Measurements from ENCODE around the gene SMAP2.

Gene SMAP2

DNA sequence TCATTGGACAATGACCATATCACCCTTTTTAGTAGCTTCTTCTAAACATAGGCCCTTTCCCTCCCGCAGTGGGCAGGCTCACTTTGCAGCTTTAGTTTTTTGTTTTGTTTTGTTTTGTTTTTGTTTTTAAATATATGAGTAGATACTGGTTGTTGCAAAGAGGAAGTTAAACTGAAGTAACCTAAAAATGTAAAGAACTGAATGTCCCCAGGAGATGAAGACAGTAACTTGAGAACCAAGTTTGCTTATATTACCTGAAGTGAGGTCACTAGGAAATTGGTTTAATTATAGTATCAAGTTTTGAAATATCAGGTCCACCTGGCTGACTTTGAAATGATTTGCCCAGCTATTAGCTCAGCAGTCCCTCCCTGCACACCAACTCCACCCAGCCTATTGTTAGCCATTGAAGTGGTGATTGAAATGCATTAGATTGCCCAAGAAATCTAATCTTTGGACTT lies 18.2 kb downstream of the SMAP2 start:
- no peak for DNase-seq

DNA sequence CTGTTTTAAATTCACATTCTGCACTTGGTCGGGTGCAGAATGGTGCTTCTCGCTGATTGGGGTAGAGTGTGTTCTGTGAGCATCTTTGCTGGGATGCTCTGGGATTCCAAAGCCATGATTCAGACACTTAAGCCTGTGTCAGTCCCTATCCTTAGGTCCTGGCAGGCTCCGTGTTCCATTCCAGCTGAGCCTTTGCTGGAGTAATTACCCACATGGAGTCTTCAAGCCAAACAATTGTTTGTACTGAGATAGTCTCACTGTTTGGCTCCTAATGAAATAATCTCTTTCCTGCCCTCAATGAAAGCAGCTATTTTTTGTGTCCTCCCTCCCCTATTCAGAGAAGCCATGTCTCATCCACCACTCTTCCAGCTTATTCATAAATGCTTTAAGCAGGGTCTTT lies 18.7 kb downstream of the SMAP2 start:
- peak; percentile 88 for DNase-seq

DNA sequence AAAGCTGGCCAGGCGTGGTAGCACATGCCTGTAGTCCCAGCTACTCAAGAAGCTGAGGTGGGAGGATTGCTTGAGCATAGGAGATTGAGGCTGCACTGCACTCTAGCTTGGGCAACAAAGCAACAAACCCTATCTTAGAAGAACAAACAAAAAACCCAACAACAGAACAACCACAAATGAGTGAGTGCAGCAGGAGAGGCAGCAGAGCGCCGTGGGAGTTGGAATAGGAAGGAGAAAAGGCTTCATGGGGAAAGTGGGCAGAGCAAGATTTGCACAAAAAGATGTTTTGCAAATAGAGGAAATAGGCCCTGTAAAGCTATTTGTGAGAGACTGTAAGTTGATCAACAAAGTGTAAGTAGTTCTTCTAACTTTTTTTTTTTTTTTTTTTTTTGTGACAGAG lies 19.6 kb downstream of the SMAP2 start:
- no peak for DNase-seq

DNA sequence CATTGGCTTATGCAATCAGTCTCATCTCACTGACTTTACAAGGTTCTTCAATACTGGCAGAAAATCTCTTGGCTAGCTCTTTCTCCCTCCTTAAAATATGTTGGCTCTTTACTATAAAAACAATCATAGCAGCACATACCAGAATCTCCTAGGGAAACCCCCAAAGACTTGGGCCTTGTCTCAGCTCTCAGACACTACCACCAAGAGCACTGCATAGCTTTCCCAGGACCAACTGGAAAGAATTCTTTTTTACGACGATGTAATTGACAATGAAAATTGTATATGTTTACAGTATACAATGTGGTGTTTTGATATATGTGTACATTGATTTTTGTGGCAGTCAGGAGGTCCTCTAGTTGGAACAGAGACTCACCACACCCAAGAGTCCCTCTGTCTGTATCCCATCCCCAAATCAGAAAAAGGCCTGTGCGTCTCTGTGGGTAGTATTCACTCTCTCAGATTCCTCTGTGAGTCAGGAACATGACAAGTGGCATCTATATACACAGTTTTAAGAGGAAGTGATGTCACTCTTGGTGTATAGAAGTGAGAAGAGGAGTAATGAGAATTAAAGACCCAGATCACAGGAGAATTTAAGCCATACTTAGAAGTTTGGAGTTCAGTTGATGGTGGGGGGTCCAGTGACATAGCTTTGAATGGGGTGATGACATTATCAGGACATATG lies 21.1 kb downstream of the SMAP2 start:
- DNase-seq: peak; percentile 85

DNA sequence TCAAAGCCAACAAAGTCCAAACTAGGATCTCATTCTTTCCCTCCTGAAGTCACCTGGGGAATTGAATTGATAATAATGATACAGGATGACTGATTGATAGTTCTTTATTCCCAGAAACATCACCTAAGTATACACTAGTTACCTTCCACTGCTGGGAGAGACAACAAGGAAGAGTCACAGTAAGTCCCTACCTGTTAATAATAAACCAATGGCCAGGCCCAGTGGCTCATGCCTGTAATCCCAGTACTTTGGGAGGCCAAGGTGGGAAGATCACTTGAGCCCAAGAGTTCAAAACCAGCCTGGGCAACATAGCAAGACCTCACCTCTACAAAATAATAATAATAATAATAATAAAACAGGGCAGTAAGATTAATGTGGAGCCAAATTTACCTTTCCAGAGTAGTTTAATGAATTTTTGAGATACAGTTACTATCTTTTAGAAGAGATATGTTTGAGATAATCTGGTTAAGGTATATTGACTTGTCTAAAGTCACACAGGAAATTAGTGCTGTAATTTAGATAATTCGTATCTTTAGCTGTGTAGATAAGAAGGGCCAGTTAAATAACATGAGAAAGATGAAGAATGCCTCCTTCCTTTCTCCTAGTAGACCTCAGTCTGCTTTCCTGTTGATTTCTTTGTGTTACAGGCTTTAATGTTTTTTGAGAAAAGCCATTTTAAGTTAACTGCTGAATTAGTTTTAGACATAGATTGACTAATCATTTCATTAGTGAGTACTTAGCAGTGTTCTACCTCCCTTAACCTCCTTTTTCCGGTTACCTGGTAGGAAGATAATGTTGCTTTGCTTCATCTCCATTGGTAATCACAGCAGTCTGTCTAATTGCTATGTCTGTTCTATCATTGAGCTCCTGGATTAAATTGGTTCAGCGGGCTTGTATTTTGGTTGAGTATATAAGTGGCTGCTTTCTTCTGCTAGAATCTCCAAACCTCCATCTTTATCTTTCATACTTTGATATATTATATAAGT lies 22.0 kb downstream of the SMAP2 start:
- DNase-seq: no peak

DNA sequence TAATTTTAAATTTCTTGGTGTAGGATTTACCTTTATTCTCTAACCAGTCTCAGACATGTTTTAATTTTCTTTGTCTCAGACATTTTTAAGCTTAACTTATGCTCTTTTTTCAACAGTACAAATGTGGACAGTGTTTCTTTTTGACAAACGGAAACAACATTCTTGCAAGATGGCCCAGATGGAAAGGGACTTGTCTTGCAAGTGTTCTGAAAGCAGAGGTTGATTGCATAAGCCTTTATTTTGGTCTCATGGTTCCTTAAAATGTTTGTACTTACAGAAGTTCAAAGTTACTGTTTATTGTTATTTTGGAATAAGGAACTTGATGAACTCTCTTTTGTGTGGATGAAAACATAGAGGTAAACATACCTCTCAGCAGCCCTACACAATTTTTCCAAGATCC lies 22.9 kb downstream of the SMAP2 start:
- no peak for DNase-seq

DNA sequence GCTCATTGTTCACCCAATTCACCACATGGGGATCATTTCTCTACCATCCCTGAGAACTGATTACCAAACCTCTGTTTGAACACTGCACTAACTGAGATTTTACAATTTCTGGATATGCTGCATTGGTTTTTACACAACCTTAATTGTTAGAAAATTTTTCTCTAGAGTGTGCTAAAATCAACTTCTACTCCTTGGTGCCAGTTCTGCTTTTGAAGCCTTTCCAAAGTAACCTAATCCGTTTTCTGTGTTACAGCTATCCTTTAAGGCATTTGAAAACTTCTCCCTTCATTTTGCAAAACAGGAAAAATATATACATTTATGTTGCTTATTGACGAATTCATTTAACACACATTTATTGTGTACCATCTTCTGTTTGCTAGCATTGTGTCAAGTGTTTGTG lies 23.7 kb downstream of the SMAP2 start:
- DNase-seq: no peak

DNA sequence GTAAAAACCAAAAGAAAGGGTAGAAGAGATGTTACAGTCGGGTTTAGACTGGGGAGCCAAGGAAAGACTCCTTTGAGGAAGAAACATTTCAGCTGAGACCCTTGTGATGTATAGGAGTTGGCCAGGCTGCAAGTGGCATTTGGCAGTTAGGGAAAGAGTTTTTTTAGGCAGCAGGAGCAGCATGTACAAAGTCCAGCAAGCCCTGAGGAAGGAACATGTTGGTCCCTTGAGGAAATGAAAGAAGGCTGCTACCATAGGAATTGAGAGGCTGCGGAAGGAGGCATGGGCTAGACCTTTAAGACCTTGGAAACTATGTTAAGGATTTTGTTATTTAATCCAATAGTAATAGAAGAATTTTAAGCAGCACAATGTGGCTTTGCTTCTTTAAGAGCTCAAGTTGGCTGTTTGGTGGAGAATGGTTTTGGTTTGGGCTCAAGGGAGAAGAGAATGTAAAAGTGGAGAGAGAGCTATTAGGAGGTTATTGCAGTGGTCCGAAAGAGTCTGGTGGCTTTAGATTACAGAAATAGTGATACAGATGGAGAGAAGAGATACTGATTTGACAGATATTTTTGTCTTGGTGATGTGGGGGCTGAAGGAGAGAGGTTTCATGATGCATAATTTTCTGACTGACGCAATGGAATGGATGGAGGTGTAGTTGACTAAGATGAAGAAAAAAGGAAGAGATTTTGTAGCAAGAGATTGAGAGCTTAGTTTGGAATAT lies 26.6 kb downstream of the SMAP2 start:
- no peak for DNase-seq

DNA sequence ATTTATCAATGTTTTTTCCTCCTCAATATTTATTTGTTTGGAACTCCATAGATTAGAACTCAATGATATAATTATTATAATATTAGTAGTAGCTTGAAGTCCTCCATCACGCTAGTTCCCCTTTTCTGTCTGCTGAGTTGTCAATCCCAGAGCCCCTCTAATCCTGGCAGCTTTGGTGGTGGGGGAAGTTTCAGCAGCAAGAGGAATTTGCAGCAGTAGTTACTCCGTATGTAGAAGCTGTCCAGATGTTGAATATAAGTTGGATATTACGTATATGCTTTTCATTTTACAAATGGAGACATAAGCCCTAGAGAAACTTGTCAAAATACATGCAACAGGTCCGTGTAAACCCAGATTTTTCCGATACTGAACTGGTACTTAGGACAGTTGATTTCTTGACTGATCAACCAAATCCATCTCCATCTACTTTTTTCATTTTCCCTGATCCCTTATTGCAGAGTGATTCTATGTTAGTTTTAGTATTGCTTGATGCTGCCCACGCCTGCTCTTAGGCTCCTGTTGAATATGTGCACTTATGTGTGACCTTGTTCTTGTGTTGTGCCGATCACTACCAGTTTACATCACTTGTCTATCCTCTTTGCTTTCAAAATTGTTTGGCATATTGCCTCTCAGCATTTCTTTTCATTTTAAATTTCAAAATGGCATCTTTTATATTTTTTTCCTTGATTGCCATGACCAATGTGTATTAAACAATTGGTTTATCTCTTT lies 28.1 kb downstream of the SMAP2 start:
- DNase-seq: no peak

DNA sequence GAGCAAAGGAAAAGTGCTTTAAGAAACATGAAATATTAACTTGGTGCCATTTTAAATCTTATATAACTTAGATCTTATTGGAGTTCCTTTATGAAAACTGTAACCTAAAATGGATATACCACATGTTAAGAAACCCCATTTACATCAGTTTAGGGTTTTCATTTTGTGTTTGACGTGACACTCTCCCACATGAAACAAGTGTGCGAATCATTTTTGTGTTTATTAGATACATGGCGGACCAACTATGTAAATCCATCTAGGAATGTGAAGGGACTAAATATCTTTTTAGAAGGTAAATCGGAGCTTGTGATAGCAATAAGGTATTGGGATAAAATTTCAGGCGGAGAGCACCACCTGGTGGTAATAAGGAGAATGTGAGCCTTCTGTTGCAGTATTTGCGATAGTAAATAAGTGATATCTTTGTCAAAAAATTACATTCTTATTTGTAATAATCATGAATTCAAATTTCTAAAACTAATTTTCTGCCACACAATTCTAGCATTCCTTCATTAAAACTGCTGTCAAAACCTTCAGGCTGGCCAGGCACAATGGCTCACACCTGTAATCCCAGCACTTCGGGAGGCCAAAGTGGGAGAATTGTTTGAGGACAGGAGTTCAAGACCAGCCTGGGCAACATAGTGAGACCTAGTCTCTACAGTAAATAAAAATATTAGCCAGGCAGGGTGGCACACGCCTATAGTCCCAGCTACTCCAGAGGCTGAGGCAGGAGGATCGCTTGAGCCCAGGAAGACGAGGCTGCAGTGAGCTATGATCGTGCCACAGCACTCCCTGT lies 31.3 kb downstream of the SMAP2 start:
- DNase-seq: peak; percentile 61

DNA sequence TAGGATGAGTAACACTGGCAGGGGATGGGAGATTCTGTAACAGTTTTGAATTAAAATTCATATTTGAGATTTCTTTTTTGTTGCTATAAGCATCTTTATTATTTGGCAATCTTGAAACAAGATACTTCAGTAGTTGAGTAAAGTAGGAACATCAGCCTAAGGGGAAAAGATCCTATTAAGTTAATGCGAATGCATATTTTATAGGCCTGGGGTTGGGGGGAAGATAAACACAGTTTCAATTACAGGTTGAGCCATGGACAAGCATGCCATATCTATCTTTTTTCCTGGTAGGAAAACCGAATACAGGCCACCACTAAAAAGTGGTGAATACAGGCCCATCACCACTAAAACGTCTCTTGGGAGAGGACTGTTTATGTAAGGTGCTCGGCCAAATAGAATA lies 32.3 kb downstream of the SMAP2 start:
- DNase-seq: no peak

DNA sequence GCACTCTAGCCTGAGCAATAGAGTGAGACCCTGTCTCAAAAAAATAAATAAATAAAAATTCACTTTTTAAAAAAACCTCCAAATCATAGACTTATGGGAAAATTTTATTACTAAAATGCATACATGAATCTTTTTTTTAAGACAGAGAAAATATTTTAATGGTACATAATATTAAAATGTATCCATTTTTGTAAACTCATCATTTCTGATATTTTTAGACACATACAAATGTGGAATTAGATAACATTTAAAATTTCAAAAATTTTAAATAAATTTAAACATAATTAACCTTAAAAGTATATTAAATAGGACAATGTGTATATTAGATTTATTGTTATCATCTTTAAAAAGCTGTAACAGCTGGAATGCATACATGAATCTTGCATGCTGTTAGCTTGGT lies 33.9 kb downstream of the SMAP2 start:
- DNase-seq: no peak

DNA sequence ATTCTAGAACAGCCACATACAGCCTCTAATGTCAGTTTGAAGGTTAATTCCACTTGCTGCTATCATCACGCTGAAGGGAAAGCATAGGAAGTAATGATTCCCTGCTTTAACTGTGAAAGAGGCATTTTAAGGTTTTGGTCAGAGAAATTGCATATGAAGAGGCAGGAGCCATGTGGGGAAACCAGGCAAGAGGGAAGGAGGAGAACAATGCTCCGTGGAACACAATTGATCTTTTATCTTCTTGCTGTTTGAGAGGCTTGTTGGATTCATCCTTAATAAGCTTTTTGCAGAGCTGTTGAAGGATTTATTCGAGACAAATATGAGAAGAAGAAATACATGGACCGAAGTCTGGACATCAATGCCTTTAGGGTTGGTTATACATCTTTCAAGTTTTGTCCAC lies 35.9 kb downstream of the SMAP2 start:
- no peak for DNase-seq

DNA sequence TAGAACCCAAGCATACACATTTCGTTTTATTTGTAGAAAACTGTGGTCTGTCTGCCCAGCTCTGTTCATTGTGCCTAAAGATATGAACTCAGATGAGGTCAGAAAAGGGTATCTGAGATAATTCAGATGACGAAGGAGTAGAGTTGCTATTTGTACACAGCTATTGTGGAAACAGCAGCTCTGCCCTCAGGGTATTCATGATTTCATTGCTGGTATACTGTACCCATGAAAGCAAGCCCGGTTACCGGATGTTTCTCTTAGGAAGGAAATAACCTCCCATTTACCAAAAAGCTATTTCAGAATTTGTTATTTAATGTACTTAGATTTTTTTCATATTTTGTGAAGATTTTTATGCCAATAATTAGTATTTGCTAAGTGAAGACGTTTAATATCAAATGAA lies 37.8 kb downstream of the SMAP2 start:
- no peak for DNase-seq

DNA sequence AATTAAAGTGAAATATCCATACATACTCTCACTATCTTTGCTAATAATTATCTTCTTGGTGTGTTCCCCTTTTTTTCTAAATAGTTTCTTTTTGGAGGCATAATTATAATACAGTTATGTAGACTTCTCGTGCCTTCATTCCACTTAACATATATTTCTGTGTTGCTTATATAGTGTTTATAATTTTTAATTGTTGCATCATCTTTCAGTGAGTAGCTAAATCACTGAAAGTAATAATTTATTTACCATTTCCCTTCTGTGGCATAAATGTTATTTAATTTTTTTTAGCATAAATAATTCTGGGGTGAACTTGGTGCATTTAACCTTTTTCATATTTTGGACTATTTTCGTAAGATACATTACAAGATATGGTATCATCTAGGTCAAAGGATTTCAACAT lies 38.3 kb downstream of the SMAP2 start:
- DNase-seq: no peak

DNA sequence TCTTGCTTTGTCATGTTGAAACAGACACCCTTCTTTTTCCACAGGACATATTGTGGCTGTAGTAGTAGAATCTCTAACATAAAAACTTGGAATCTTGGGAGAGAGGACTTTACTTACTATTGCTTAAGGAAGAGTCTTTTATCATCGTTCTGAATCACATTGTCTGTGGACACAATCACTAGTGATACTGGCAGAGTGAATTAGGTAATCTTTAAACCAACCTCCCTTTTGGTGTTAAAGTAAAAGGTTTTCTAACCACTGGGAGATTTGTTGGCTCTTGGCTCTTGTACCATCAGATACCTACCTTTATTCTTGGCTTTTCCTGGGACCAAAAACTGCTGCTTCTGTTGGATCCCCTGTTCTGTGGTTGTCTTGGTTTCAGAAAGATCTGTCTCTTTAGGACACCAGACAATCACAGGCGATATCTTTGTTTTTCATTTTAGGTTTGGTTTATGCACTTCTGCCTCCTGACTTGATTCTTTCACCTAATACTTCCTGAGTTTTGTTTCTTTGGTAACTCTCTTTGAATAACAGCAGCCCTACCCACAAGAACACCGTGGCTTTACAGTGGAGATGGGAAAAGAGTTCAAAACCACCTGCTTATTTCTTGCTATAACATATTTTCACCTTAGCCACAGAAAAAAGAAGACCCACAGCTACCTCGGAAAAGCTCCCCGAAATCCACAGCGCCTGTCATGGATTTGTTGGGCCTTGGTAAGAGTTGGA lies 40.2 kb downstream of the SMAP2 start:
- DNase-seq: no peak

DNA sequence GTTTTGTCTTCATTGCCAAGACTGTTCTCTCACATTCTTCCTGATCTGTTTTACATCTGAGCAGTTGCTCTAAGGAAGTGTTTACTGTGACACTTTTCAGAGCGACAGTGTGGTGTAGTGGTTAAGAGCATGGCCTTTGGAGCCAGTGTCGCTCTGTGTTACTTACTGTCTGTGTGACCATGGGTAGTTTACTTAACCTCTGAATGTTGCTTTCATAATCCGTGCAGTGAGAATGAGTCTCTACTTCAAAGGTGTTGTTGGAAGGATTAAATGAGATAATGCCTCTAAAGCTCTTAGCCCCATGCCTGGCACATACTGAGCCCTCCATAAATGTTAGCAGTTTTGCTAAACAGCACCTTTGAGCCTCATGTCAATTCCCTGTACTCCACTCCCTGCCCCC lies 40.8 kb downstream of the SMAP2 start:
- DNase-seq: no peak

DNA sequence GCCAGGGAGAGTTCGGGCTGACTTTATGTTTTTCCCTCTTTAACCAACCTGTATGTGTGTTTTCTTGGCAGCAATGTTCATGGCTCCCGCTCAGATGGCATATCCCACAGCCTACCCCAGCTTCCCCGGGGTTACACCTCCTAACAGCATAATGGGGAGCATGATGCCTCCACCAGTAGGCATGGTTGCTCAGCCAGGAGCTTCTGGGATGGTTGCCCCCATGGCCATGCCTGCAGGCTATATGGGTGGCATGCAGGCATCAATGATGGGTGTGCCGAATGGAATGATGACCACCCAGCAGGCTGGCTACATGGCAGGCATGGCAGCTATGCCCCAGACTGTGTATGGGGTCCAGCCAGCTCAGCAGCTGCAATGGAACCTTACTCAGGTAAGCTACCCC lies 43.2 kb downstream of the SMAP2 start:
- DNase-seq: no peak

DNA sequence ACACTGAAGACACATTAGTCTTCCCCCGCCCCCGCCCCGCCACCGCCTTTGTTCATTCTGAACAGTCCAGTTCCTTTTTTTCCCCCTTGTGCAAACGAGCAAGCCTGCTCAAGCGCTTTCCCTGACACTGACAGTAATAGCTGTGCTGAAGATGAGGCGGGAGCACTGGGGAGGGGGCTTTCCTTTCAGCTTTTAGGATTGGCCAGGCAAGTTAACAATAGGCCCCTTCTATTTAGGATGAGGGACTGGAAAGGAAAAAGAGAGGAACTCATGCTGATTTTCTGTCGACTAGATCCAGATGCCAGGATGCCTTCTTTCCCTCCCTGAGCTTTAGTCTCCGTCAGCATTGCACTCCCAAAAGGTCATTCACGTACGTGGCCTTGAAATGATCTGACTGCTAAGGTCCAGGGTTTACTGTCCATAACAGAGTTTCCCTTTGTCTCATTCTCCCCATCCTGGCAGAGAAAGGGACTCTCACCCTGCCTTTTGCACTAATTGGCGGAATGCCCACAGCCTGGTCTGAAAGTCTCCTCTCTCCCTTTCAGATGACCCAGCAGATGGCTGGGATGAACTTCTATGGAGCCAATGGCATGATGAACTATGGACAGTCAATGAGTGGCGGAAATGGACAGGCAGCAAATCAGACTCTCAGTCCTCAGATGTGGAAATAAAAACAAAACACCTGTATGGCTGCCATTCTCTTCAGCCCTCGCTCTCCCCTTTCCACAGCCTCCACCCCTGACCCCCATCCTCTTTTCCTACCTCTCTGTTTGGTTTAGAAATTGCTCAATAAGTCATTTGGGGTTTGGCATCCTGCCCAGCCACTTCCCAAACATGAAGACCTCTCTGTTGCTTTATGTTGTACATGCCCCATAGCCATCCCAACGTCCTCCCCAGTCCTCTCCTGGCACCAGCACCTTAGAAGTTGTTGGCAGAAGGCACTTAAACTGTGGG lies 48.2 kb downstream of the SMAP2 start:
- peak; percentile 27 for DNase-seq
